IMR-90 (cell line): Measurements from ENCODE around the gene MAP2K5. TPM values are rescaled to one million over a fixed set of nuclear protein-coding genes. Genes with fewer than 3 reads are reported as not detected.

ENCODE experiments used
- ATAC-seq: fragments of 200-7000 bp; cut with Tn5 transposase; 2 replicates; pipeline ENCODE4 v1.9.1; 2020; ENCODE audit warnings: low read depth, mild to moderate bottlenecking, moderate library complexity
- BruUV-seq: library from RNA; stranded (reverse); fragments of 400-500 nt; replicated peaks from 2 replicates; lab custom pipeline; 2021; lab: Mats Ljungman, UMichigan
- CTCF ChIA-PET: fragments of 300-600 bp; formaldehyde crosslinking; extraction: SDS; loops from one replicate; lab custom pipeline; 2021; ENCODE audit warnings: antibody characterized with exemption; lab: Yijun Ruan, JAX
- POLR2A ChIA-PET: fragments of 300-600 bp; sonication (Branson Sonifier 250); formaldehyde crosslinking; loops from one replicate; lab custom pipeline; 2022; ENCODE audit warnings: antibody characterized with exemption; ENCODE audit not compliant: unreplicated experiment; lab: Charles Lee
- DNase-seq: peaks from one replicate; pipeline ENCODE4 v3.0.0; 2013
- H2AFZ ChIP-seq: replicated peaks from 2 replicates; pipeline ENCODE3; 2013; ENCODE audit warnings: low read length, mild to moderate bottlenecking; ENCODE audit not compliant: poor library complexity
- H2AK5ac ChIP-seq: 2 replicates; pipeline ENCODE4 v1.6.1; 2013; ENCODE audit warnings: low read depth, low read length, inconsistent platforms
- H2AK9ac ChIP-seq: replicated peaks from 2 replicates; pipeline ENCODE3; 2013; ENCODE audit warnings: mild to moderate bottlenecking, low read depth, low read length, moderate library complexity; ENCODE audit not compliant: poor library complexity
- H2BK120ac ChIP-seq: 2 replicates; pipeline ENCODE4 v1.6.1; 2013; ENCODE audit warnings: low read depth, low read length, inconsistent platforms
- H2BK15ac ChIP-seq: 3 replicates; pipeline ENCODE4 v1.6.1; 2013; ENCODE audit warnings: low read depth, low read length, inconsistent platforms
- H2BK20ac ChIP-seq: 2 replicates; pipeline ENCODE4 v1.6.1; 2013; ENCODE audit warnings: low read depth, mild to moderate bottlenecking, inconsistent platforms, low read length, moderate library complexity
- H2BK5ac ChIP-seq: 2 replicates; pipeline ENCODE4 v1.6.1; 2013; ENCODE audit warnings: mild to moderate bottlenecking, low read depth, low read length, inconsistent platforms; ENCODE audit not compliant: poor library complexity, severe bottlenecking
- H3K14ac ChIP-seq: replicated peaks from 2 replicates; pipeline ENCODE4 v1.6.1; 2013; ENCODE audit warnings: low read depth, low read length, inconsistent platforms
- H3K18ac ChIP-seq: 2 replicates; pipeline ENCODE4 v1.6.1; 2013; ENCODE audit warnings: low read depth, low read length, control low read depth
- H3K23ac ChIP-seq: 2 replicates; pipeline ENCODE4 v1.6.1; 2013; ENCODE audit warnings: low read depth, low read length, inconsistent platforms
- H3K27ac ChIP-seq: 2 replicates; pipeline ENCODE4 v1.5.1; 2013; ENCODE audit warnings: mild to moderate bottlenecking, control low read depth, low read length; ENCODE audit not compliant: insufficient read depth
- H3K27me3 ChIP-seq: 2 replicates; pipeline ENCODE4 v1.6.1; 2013; ENCODE audit warnings: low read length; ENCODE audit not compliant: control insufficient read depth, insufficient read depth
- H3K36me3 ChIP-seq: 2 replicates; pipeline ENCODE4 v1.6.1; 2013; ENCODE audit warnings: low read length, mixed read lengths; ENCODE audit not compliant: control insufficient read depth, insufficient read depth
- H3K4ac ChIP-seq: 2 replicates; pipeline ENCODE4 v1.6.1; 2013; ENCODE audit warnings: low read depth, low read length, inconsistent platforms
- H3K4me1 ChIP-seq: 2 replicates; pipeline ENCODE4 v1.6.1; 2013; ENCODE audit warnings: low read length, mixed read lengths; ENCODE audit not compliant: control insufficient read depth, insufficient read depth
- H3K4me2 ChIP-seq: 2 replicates; pipeline ENCODE4 v1.6.1; 2013; ENCODE audit warnings: low read depth, mild to moderate bottlenecking, control low read depth, low read length, moderate library complexity
- H3K4me3 ChIP-seq: 2 replicates; pipeline ENCODE4 v1.5.1; 2013; ENCODE audit warnings: low read depth, mild to moderate bottlenecking, control low read depth, low read length, moderate library complexity; ENCODE audit not compliant: insufficient read depth
- H3K56ac ChIP-seq: 2 replicates; pipeline ENCODE4 v1.6.1; 2013; ENCODE audit warnings: low read length, inconsistent platforms; ENCODE audit not compliant: insufficient read depth; ENCODE audit errors: extremely low read depth
- H3K79me1 ChIP-seq, 2 experiments: 2 replicates each; pipeline ENCODE4 v1.6.1; 2013; ENCODE audit warnings: low read length in 2 of 2, inconsistent platforms in 1 of 2, low read depth in 1 of 2
- H3K9ac ChIP-seq: 2 replicates; pipeline ENCODE4 v1.6.1; 2013; ENCODE audit warnings: low read depth, low read length, control low read depth
- H3K9me1 ChIP-seq: 2 replicates; pipeline ENCODE4 v1.6.1; 2013; ENCODE audit warnings: low read length, inconsistent platforms; ENCODE audit not compliant: insufficient read depth
- H3K9me3 ChIP-seq: 2 replicates; pipeline ENCODE4 v1.6.1; 2013; ENCODE audit warnings: low read length; ENCODE audit not compliant: control insufficient read depth, insufficient read depth
- H4K20me1 ChIP-seq: 2 replicates; pipeline ENCODE4 v1.6.1; 2013; ENCODE audit warnings: low read length, inconsistent platforms; ENCODE audit not compliant: insufficient read depth
- H4K5ac ChIP-seq: 2 replicates; pipeline ENCODE4 v1.6.1; 2013; ENCODE audit warnings: mild to moderate bottlenecking, low read depth, low read length, control low read depth
- H4K8ac ChIP-seq, 2 experiments: 2 replicates each; pipeline ENCODE4 v1.6.1; 2013; ENCODE audit warnings: low read depth in 2 of 2, low read length in 2 of 2, control low read depth in 1 of 2, inconsistent platforms in 1 of 2
- H4K91ac ChIP-seq: 2 replicates; pipeline ENCODE4 v1.6.1; 2013; ENCODE audit warnings: low read depth, low read length, inconsistent platforms; ENCODE audit not compliant: insufficient read depth
- BHLHE40 ChIP-seq: fragments of 150-350 bp; IDR thresholded peaks from 2 replicates; pipeline ENCODE4 v1.6.1; 2016; ENCODE audit warnings: mild to moderate bottlenecking, low read depth, low read length
- CHD1 ChIP-seq: IDR thresholded peaks from 2 replicates; pipeline ENCODE4 v1.6.1; 2012; ENCODE audit warnings: low read depth, low read length, improper control_type of control experiment
- CTCF ChIP-seq: conservative IDR thresholded peaks from 2 replicates; pipeline ENCODE4 v1.5.1; 2012; ENCODE audit warnings: mild to moderate bottlenecking, low read depth, low read length, improper control_type of control experiment
- FOS ChIP-seq: fragments of 150-350 bp; IDR thresholded peaks from 2 replicates; pipeline ENCODE4 v1.6.1; 2016; ENCODE audit warnings: low read depth, low read length
- MAFK ChIP-seq: IDR thresholded peaks from 2 replicates; pipeline ENCODE4 v1.6.1; 2012; ENCODE audit warnings: low read depth, low read length, improper control_type of control experiment
- MAZ ChIP-seq: IDR thresholded peaks from 2 replicates; pipeline ENCODE4 v1.6.1; 2012; ENCODE audit warnings: low read depth, mild to moderate bottlenecking, low read length, improper control_type of control experiment, moderate library complexity, borderline replicate concordance
- MXI1 ChIP-seq: IDR thresholded peaks from 2 replicates; pipeline ENCODE4 v1.6.1; 2012; ENCODE audit warnings: low read depth, mild to moderate bottlenecking, low read length, moderate library complexity, borderline replicate concordance
- NFE2L2 ChIP-seq: fragments of 150-350 bp; IDR thresholded peaks from 2 replicates; pipeline ENCODE4 v1.6.1; 2016; ENCODE audit warnings: low read depth, mild to moderate bottlenecking, low read length
- POLR2A ChIP-seq: IDR thresholded peaks from 2 replicates; pipeline ENCODE4 v1.6.1; 2012; ENCODE audit warnings: mild to moderate bottlenecking, low read depth, low read length
- SMC3 ChIP-seq: fragments of 150-350 bp; IDR thresholded peaks from 2 replicates; pipeline ENCODE4 v1.6.1; 2016; ENCODE audit warnings: low read depth, mild to moderate bottlenecking, antibody characterized with exemption, low read length, moderate library complexity
- WGBS, 2 experiments: methylation state at CpG; one replicate each; pipeline versions ENCODE4 v1.1.5 to v1.1.7; 2013; ENCODE audit warnings: missing lambda C conversion rate in 2 of 2; ENCODE audit not compliant: insufficient read length in 1 of 2; ENCODE audit errors: extremely low coverage in 2 of 2; 5-methylcytosine and 5-hydroxymethylcytosine counted together
- dilution Hi-C: fragments of 300-500 bp; cut with HindIII; formaldehyde crosslinking; loops from one replicate; pipeline ENCODE4 v1.14.3; 2018; ENCODE audit warnings: low sequenced_read_pairs; ENCODE audit not compliant: unreplicated experiment
- in situ Hi-C: fragments of 300-500 bp; cut with MboI; formaldehyde crosslinking; loops from 3 replicates; pipeline ENCODE4 v1.14.3; 2019; ENCODE audit warnings: low sequenced_read_pairs, inconsistent platforms, mixed read lengths
- intact Hi-C: fragments of 100-400 bp; cut with micrococcal nuclease; formaldehyde crosslinking; loops from 2 replicates; pipeline ENCODE4 v1.10.0; 2022
- polyA plus RNA-seq, 3 experiments: library from polyadenylated mRNA; depleted of rRNA; stranded (reverse); fragments of >200 nt; gene quantifications; 2 replicates each; pipeline ENCODE4 v1.2.3, GENCODE V29; 2012; ENCODE audit warnings: low replicate concordance in 1 of 3
- total RNA-seq: library from RNA; depleted of rRNA; stranded (reverse); fragments of >200 nt; gene quantifications from 2 replicates; pipeline ENCODE4 v1.2.3, GENCODE V29; 2012

MAP2K5 gene
- total and polyA plus RNA-seq, 2 of the 4 experiments (the other 2 are of a cell fraction): 1.6 to 6.1 TPM

- BruUV-seq: no TSS peak
- no peak overlapping the region for H4K8ac ChIP-seq
- H3K4me3 ChIP-seq: no peak overlapping the region
- ATAC-seq (no peak), DNase-seq (no peak)
- no peak overlapping the region for H2BK15ac ChIP-seq
- H2BK20ac ChIP-seq: no peak overlapping the region
- intact Hi-C loops (no loop called here), in situ Hi-C loops (no loop called here), dilution Hi-C loops (no loop called here)
- no peak overlapping the region for H3K14ac ChIP-seq
- no CpG with 5 or more reads among the region's 3 CpGs for WGBS, 2 experiments
- POLR2A ChIA-PET: no interaction called here
- no peak overlapping the region for H3K4ac ChIP-seq
- H2BK5ac ChIP-seq: no peak overlapping the region
- H3K36me3 ChIP-seq: no peaks in the 10 kb centered on the region
- H2AK5ac ChIP-seq: no peak overlapping the region
- H2BK120ac ChIP-seq: no peak overlapping the region
- H2AK9ac ChIP-seq: no peak overlapping the region
- H4K20me1 ChIP-seq: peaks cover 8% of the 10 kb centered on the region
- H4K5ac ChIP-seq: no peak overlapping the region
- no peak overlapping the region for H3K23ac ChIP-seq
- no peak for TF ChIP-seq FOS
- no peak for TF ChIP-seq CHD1
- TF ChIP-seq MXI1: no peak
- TF ChIP-seq BHLHE40: no peak
- no peak for TF ChIP-seq MAFK
- TF ChIP-seq SMC3: no peak
- no peak for TF ChIP-seq CTCF
- TF ChIP-seq NFE2L2: no peak
- no peak for TF ChIP-seq POLR2A
- no peak for TF ChIP-seq MAZ
- no peaks in the 10 kb centered on the region; a peak in 1 of 4 replicates for H3K79me1 ChIP-seq
- peaks cover 62% of the 10 kb centered on the region for H3K27me3 ChIP-seq
- H3K9me1 ChIP-seq: no peaks in the 10 kb centered on the region
- CTCF ChIA-PET: no interaction called here
- no peak overlapping the region for H3K9ac ChIP-seq
- H3K4me2 ChIP-seq: no peak overlapping the region
- no peaks in the 10 kb centered on the region for H3K4me1 ChIP-seq
- H4K91ac ChIP-seq: no peak overlapping the region
- H3K18ac ChIP-seq: no peak overlapping the region
- peaks cover 7% of the 10 kb centered on the region; the same call in 1 of the 2 replicates for H3K9me3 ChIP-seq
- no peak overlapping the region for H2AFZ ChIP-seq
- H3K27ac ChIP-seq: no peak overlapping the region
- H3K56ac ChIP-seq: no peak overlapping the region
These were observed 274.2 kb downstream of the MAP2K5 start for GRCh38 chr15:67816668-67817067.
